CD4-positive, alpha-beta T cell treated with Interleukin-15 for 4 hours (primary cell): ENCODE measurements around the gene EFNA5.
"Not testable (repeated sequence)": the region's sequence is repeated elsewhere in the genome, so short reads cannot be mapped to it uniquely, and the experiment has no call there.

Source experiments
- DNase-seq: peaks from one replicate; pipeline ENCODE4 v3.0.0-alpha.2; 2020; ENCODE audit warnings: low spot score

EFNA5 gene

DNA sequence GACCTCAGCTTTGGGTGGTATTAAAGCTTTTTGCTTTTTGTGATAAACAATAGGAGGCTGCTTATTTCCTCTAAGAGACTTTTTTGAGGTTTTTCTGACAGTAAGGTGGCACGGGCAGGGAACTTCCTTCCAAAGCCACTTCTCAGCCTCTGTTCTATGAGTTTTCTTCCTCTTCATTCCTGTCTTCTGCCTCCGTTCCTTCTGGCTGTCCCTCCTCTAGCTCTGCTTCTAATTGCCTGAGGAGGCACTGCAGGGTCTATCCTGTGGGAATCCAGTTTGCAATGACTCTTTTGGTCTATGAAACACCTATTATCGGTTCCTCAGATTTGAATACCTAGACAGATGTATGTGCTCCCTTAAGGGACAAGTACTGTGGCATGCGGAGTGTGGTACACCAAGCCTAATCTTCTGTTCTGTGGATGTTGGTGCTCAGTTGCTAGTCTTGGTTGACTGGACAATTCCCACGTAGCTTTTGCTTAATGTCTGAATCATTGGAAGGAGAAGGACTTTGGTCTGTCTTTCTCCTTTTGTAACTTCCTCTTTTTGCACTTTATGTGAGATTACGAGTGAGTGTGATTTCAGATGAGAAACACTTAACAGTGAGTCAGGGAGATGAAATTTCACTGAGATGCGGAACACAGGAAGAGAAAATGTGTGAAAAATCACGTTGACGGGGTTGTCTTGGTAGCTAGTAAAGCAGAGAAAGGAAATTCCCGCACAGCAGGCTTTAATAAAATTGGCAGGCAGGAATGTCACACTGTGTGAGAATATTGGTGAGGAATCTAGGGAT lies 305.2 kb downstream of the EFNA5 start:
- peak; percentile 10 for DNase-seq

DNA sequence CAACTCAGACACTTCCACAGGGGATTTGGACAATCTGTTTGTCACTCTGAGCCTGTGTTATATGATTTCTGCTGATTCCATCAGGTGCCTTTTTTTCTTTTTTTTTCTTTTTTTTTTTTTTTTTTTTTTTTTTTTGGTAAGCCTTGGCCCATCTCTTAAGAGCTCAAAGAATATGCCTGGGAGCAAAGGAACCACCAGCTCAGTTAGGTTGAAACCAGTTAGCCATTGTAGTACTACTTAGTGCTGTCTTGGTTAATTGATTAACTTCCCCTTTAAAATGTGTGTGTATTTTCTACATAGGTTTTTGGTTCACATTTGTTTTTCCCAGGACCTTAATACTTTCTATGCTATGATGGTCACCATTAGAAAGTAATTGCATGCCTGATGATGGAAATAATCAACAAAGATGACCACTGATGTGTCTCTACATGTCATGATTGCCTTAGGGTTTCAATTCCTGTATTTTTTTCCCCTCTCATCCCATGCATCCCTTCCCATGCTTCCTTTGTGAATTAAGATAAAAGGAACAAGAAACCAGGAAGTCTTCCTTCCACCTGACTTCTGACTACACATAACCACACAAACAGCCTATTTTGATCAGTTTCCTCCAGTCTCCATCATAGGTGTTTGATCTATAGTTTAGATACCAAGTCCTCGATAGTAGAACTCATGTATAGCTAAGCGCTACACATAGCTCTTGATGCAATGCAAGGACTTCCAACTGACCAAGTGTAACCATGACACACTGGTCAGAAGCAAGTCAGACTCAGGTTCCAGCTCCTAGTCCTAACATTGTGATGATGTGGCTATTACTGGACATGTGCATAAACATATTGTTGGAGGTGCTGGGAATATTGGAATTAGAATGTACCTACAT lies 306.1 kb downstream of the EFNA5 start:
- no peak for DNase-seq

DNA sequence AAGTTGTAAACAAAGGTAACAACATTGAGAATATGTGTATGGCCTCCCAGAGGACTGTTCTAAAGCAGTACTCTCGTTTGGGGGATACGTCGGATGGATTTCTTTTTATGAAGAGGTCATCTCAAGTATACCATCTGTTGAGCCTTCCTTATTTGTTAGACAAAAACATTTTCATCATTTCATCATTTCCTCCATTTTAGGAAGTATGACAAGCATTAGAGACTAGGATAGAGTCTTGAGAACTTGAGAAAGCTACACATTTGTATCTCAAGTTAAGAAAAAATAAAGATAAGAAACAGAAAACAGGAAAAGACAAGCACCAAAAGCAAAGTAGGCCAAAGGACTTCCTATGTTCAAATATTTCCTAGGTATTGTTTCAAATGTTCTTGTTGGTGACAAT lies 307.0 kb downstream of the EFNA5 start:
- no peak for DNase-seq

DNA sequence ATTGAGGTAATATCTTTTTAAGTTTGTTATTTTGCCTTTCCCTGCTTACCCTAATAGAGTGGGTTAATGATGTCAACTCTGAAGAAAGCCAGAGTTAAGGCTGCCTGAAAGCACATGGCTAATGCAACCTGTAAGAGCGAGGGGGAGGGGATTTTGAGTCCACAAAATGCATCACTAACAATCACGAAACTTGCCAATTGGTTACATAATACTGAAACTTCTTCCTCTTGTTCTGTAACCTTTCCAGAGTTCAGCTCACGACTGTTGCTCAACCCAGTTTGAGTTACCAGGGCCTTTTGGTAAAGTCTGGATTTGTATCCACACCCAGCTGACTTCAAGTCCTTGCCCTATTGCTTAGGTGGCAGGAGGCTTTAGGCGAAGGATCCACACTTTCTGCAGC lies 308.8 kb downstream of the EFNA5 start:
- no peak for DNase-seq

- no peak for DNase-seq
Measured at GRCh38 chr5:107359916-107360234, 310.9 kb downstream of the EFNA5 start.

GRCh38 chr5:107359033-107359915 lies 311.5 kb downstream of the EFNA5 start:
- DNase-seq: no peak

DNA sequence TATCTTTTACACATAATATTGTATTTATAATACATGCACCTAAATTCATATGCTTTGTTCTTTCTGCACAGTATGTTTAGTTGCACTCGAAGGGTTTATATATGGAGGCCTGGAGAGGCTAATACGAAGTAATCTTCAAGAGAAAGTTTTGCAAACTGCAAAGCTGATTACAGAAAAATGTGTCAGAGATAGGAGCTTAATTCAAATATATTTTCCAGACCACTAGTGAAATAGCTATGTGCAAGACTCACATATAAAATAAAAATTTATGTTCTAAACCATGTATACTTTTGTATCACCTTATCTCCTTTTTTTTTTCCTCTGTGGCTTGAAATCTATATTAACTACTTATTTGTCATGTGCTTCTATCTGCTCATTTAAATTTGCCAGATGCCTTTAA lies 313.8 kb downstream of the EFNA5 start:
- no peak for DNase-seq

DNA sequence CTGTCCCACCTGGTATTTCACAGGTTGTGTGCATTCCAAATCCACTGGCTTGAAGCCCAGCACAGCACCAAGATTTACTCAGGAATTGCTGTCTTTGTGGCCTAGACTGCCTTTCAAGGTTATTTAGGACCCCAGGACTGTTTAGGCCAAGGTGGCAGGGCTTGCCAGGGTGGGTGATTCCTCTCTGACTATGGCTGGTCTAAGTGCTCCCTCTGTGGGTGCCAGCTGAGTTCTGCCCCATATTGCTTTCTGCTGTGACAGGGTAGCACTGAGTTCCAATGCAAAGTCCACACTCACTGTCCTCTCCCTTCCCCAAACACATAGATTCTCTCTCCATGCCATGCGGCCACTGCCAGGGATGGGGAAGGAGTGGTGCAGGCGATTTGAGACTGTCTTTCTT lies 318.2 kb downstream of the EFNA5 start:
- no peak for DNase-seq

DNA sequence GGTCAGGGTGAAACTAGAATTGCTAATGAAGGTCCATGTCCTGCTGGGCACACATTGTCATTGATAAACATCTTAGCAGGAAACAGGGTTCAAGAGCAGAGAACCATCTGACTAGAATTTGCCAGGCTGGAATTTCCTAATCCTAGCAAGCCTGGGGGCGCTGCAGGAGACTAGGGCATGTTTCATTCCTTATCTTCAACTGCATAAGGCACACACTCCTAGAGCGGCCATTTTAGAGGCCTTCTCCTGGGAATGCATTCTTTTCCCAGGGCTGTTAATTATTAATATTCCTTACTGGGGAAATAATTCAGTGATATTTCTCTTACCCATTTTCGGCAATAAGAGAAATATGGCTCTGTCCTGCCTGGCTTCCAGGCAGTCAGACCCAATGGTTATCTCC lies 324.2 kb downstream of the EFNA5 start:
- DNase-seq: not testable (repeated sequence)

DNA sequence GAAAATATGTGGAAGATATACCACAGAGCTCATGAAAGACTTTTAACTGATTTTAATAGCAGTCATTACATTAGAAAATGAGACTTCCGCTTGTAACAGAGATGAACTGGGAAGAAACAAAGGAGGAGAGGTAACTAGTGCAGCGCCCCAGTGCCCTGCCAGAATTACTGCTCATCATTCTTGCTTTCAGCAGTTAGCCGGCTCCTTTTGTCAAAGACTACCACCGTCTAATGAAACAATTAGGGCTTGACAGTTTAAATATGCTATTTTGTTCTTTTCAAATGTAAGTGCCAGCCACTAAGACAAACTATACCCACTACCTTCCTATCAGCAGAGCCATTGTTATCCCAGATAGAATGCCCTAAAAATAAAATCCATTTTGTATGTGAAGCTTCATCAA lies 328.4 kb downstream of the EFNA5 start:
- DNase-seq: no peak

GRCh38 chr5:107341376-107342084 lies 329.2 kb downstream of the EFNA5 start:
- no peak for DNase-seq

- no peak for DNase-seq
Measured at GRCh38 chr5:107340631-107341030, 330.1 kb downstream of the EFNA5 start.

DNA sequence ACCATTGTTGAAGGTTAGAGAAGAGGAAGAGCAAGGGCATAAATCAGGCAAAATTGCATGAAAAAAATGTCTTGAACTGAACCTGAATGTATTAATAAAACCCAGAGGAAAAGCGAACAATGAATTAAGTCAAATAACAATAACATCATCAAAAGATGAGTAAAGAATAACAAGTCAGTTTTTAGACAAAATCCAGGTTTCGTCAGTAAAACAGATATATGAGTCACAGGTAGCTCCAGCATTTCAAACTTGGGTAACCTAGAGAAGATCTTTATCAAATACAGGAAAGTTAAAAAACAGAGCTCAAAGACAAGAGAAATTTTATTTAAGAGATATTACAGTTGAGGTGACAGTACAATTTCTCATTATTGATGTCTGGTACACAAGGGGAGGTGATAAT lies 332.4 kb downstream of the EFNA5 start:
- DNase-seq: no peak

- no peak for DNase-seq
Measured at GRCh38 chr5:107337281-107337680, 333.5 kb downstream of the EFNA5 start.

GRCh38 chr5:107331882-107332281 lies 338.9 kb downstream of the EFNA5 start:
- DNase-seq: no peak

- DNase-seq: no peak
Measured at GRCh38 chr5:107331312-107331711, 339.4 kb downstream of the EFNA5 start.

GRCh38 chr5:107330903-107331302 lies 339.8 kb downstream of the EFNA5 start:
- no peak for DNase-seq

DNA sequence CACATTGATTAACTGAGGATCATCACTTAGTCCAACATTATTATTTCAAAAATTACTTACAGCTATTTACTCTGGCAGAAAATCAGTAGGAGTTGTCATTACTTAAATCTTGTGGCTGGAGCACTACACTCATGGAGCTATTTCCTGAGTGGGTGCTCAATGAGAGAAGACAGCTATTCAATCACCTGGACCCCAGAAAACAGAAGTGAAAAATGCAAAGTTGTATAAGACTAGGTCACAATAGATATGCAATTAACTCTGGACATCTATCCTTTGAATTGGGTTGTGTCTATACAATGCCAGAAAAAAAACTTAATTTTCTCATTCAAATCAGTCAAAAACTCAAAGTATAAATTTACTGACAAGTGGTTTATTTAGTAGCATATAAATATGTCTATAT lies 340.9 kb downstream of the EFNA5 start:
- no peak for DNase-seq
